GM13976 (cell line): ENCODE data around the gene CALHM1.

Experiments
- DNase-seq: peaks from one replicate; pipeline ENCODE4 v3.0.0; 2012; ENCODE audit warnings: low spot score
- in situ Hi-C: fragments of 300-500 bp; cut with MboI; formaldehyde crosslinking; loops from one replicate; pipeline ENCODE4 v1.12.0; 2022; ENCODE audit warnings: low sequenced_read_pairs, mixed read lengths, inconsistent platforms; ENCODE audit not compliant: unreplicated experiment
- TF ChIP-seq, protein P1 (sequence below): IDR thresholded peaks from 2 replicates; pipeline ENCODE4 v1.5.1; 2012; ENCODE audit warnings: borderline replicate concordance, mild to moderate bottlenecking; ENCODE audit not compliant: insufficient read depth; ENCODE audit errors: extremely low read depth, missing control alignments, control extremely low read depth

The CALHM1 gene

DNA sequence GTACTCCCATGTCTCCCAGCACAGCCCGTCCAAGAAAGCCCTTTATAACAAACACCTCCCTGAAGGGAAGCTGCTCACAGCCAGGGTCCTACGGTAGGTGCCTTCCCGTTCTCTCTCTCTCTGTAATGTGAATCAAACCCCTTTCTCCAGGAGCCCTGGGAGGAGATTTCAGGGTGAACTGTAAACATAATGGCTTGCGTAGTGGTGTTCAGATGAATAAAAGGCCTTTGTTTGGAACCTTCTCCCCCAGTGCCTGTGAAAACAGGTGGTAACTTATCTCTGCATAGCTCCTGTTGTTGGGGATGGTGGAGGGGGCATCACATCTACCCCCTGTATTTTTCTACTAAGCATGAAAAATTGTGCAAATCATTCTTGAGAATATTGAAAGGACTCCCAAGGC, 18.9 kb downstream of the CALHM1 start:
- TF ChIP-seq, protein P1, sequence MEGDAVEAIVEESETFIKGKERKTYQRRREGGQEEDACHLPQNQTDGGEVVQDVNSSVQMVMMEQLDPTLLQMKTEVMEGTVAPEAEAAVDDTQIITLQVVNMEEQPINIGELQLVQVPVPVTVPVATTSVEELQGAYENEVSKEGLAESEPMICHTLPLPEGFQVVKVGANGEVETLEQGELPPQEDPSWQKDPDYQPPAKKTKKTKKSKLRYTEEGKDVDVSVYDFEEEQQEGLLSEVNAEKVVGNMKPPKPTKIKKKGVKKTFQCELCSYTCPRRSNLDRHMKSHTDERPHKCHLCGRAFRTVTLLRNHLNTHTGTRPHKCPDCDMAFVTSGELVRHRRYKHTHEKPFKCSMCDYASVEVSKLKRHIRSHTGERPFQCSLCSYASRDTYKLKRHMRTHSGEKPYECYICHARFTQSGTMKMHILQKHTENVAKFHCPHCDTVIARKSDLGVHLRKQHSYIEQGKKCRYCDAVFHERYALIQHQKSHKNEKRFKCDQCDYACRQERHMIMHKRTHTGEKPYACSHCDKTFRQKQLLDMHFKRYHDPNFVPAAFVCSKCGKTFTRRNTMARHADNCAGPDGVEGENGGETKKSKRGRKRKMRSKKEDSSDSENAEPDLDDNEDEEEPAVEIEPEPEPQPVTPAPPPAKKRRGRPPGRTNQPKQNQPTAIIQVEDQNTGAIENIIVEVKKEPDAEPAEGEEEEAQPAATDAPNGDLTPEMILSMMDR = no peak
- DNase-seq = no peak
- in situ Hi-C loops = no loop called here

DNA sequence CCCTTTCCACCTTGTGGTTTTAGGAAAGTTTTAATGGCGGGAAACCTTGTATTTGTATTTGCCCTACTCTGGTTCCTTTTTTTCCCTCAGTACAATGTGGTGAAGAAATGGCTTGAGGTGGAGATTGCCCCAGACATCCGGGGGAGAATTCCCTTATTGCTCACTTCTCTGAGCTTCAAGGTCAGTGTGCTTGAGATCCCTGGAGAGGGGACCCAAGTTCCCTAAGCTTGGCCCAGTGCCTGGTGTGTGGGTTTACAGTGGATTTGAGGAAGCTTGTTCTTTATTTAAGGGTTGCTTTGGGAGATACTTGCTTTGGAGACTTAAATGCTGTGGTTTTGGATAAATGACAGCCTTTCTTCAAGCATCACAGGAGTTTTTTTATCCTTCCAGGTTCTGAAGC, 24.8 kb downstream of the CALHM1 start:
- in situ Hi-C loops = no loop called here
- TF ChIP-seq, protein P1 = no peak
- DNase-seq = no peak

DNA sequence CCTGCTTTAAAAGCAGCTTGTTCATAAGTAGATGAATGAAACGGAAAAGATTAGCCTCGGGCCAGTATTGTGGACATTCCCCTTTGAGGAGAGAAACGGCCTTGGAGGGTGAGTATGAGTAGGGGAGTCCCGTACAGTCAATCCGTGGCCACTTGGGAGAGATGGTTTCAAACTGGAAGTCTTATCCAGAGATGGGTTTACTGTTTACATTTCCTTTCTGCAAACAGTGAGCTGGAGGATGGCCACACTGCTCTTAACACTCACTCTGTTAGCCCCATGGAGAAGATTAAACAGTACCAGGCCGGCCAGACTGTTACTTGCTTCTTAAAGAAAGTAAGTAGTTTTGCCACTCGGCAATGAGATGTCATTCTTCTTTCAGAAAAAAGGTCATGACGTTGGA, 26.8 kb downstream of the CALHM1 start:
- DNase-seq = no peak
- TF ChIP-seq, protein P1 = no peak
- in situ Hi-C loops = no loop called here

DNA sequence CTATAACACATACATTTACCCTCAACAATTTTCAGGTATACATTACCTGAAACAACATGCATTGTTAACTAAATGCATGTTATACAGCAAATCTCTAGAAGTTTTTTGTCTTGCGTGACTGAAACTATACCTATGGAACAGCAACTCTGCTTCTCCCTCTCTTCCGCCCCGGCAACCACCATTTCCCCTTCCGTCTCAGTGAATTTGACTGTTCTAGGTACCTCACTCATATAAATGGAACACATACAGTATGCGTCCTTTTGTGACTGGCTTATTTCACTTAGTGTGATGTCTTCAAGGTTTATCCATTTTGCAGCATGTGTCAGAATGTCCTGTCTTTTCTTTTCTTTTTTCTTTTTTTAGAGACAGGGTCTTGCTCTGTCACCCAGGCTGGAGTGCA, 29.1 kb downstream of the CALHM1 start:
- TF ChIP-seq, protein P1 = no peak
- in situ Hi-C loops = no loop called here
- no peak for DNase-seq

DNA sequence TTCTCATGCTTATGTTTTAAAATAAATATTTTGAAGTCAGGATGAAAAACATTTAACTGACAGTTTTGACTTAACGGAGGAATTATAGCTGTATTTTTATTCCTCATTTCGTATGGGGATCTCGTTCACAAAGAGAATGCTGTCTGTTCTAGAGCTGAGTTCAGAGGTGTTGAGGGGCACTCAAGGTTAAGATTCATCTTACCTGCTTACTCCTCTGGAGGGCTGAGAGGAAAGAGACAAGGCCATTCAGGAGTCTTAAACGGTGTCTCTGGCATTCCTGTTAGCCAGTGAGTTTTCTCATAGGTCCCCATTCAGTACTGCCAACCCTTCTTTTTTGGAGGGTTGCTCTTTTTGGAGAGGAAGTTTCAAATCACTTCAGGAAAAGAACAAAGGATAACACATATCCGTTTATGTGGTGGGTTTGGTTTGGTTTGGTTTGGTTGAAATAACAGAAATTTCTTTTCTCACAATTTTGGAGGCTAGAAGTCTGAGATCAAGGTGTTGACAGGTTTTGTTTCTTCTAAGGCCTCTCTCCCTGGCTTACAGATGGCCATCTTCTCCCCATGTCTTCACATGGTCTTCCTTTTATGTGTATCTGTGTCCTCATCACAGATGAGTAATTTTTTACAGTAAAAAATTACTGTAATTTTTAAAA, 29.6 kb downstream of the CALHM1 start:
- in situ Hi-C loops = no loop called here
- DNase-seq = no peak
- TF ChIP-seq, protein P1 = no peak

DNA sequence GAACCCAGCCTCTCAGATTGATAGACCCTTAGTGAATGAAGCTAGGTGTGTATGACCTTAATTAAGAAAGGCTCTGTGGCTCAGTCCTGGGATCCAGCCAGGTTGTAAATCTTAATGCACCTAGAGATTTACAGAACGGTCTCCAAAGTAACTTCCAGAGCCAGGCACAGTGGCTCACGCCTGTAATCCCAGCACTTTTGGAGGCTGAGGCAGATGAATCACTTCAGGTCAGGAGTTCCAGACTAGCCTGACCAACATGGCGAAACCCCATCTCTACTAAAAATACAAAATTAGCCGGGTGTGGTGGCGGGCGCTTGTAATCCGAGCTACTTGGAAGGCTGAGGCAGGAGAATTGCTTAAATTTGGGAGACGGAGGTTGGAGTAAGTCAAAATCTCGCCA, 30.8 kb downstream of the CALHM1 start:
- DNase-seq = no peak
- in situ Hi-C loops = no loop called here
- TF ChIP-seq, protein P1 = no peak
